OCI-LY3 (cell line): ENCODE data around the gene GNG12.

Source experiments
- H2AFZ ChIP-seq: fragments of 200-600, 300-600 bp; shearing (Covaris generic); 2 replicates; pipeline ENCODE4 v1.6.0; 2014; ENCODE audit warnings: antibody characterized with exemption, low read depth, low read length
- H3K27ac ChIP-seq: fragments of 200-600, 300-600 bp; sonication (generic); 2 replicates; pipeline ENCODE4 v1.5.1; 2014; ENCODE audit warnings: mild to moderate bottlenecking, low read length, moderate library complexity, mixed read lengths
- H3K27me3 ChIP-seq: fragments of 200-600, 300-600 bp; sonication (generic); 2 replicates; pipeline ENCODE4 v1.6.1; 2014; ENCODE audit warnings: low read depth, low read length, mixed read lengths
- H3K36me3 ChIP-seq: fragments of 200-600, 300-600 bp; sonication (generic); replicated peaks from 2 replicates; pipeline ENCODE3; 2014; ENCODE audit warnings: low read depth, low read length, mixed read lengths
- H3K4me1 ChIP-seq: fragments of 300-600, 200-600 bp; sonication (generic); 2 replicates; pipeline ENCODE4 v1.6.1; 2014; ENCODE audit warnings: low read length, mixed read lengths
- H3K4me2 ChIP-seq: fragments of 200-600, 300-600 bp; sonication (generic); 2 replicates; pipeline ENCODE4 v1.6.1; 2014; ENCODE audit warnings: low read length, mixed read lengths
- H3K4me3 ChIP-seq: fragments of 300-600, 200-600 bp; sonication (generic); 2 replicates; pipeline ENCODE4 v1.5.1; 2014; ENCODE audit warnings: antibody characterized with exemption, mild to moderate bottlenecking, low read length, moderate library complexity
- H3K79me2 ChIP-seq: fragments of 300-600, 200-600 bp; shearing (Covaris generic); 2 replicates; pipeline ENCODE4 v1.6.1; 2014; ENCODE audit warnings: mild to moderate bottlenecking, low read length, mixed read lengths
- H3K9ac ChIP-seq: fragments of 300-600, 200-600 bp; shearing (Covaris generic); 2 replicates; pipeline ENCODE4 v1.6.0; 2014; ENCODE audit warnings: mild to moderate bottlenecking, low read length, moderate library complexity
- H3K9me3 ChIP-seq: fragments of 200-600, 300-600 bp; shearing (Covaris generic); 2 replicates; pipeline ENCODE4 v1.6.1; 2014; ENCODE audit warnings: low read length, mixed read lengths; ENCODE audit not compliant: insufficient read depth
- H4K20me1 ChIP-seq: fragments of 200-600, 300-600 bp; sonication (generic); 2 replicates; pipeline ENCODE4 v1.6.1; 2016; ENCODE audit warnings: low read length, mixed read lengths; ENCODE audit not compliant: insufficient read depth
- CTCF ChIP-seq: fragments of 200-600, 300-600 bp; sonication (generic); IDR thresholded peaks from 2 replicates; pipeline ENCODE4 v1.5.1; 2014; ENCODE audit warnings: antibody characterized with exemption, low read length, low read depth
- EZH2phosphoT487 ChIP-seq: fragments of 200-600 bp; shearing (Covaris generic); IDR thresholded peaks from 2 replicates; pipeline ENCODE4 v1.6.1; 2018; ENCODE audit warnings: antibody characterized with exemption, mixed run types, low read depth

Gene GNG12

GRCh38 chr1:67795179-67795912 is 37.9 kb downstream of the GNG12 start:
- no peaks in the 10 kb centered on the region for H3K36me3 ChIP-seq
- H3K9me3 ChIP-seq: no peaks in the 10 kb centered on the region
- TF ChIP-seq CTCF (no peak), EZH2phosphoT487 (no peak)
- H3K4me2 ChIP-seq: no peak overlapping the region
- H3K4me1 ChIP-seq: no peaks in the 10 kb centered on the region
- no peaks in the 10 kb centered on the region for H3K79me2 ChIP-seq
- H3K9ac ChIP-seq: no peak overlapping the region
- no peaks in the 10 kb centered on the region for H3K27me3 ChIP-seq
- no peaks in the 10 kb centered on the region for H4K20me1 ChIP-seq
- no peak overlapping the region for H2AFZ ChIP-seq
- no peak overlapping the region for H3K27ac ChIP-seq
- no peak overlapping the region for H3K4me3 ChIP-seq

GRCh38 chr1:67793562-67793961 is 39.7 kb downstream of the GNG12 start:
- H3K4me2 ChIP-seq: no peak overlapping the region
- no peak overlapping the region for H3K4me3 ChIP-seq
- no peaks in the 10 kb centered on the region for H3K9me3 ChIP-seq
- H3K9ac ChIP-seq: no peak overlapping the region
- TF ChIP-seq CTCF: no peak
- no peak for TF ChIP-seq EZH2phosphoT487
- H2AFZ ChIP-seq: no peak overlapping the region
- no peaks in the 10 kb centered on the region for H4K20me1 ChIP-seq
- no peaks in the 10 kb centered on the region for H3K36me3 ChIP-seq
- H3K79me2 ChIP-seq: no peaks in the 10 kb centered on the region
- H3K27ac ChIP-seq: no peak overlapping the region
- H3K27me3 ChIP-seq: no peaks in the 10 kb centered on the region
- no peaks in the 10 kb centered on the region for H3K4me1 ChIP-seq

GRCh38 chr1:67792741-67793458 is 40.4 kb downstream of the GNG12 start:
- H3K27ac ChIP-seq: no peak overlapping the region
- H3K4me3 ChIP-seq: no peak overlapping the region
- no peaks in the 10 kb centered on the region for H4K20me1 ChIP-seq
- H2AFZ ChIP-seq: no peak overlapping the region
- no peak overlapping the region for H3K9ac ChIP-seq
- H3K36me3 ChIP-seq: no peaks in the 10 kb centered on the region
- H3K4me1 ChIP-seq: no peaks in the 10 kb centered on the region
- H3K4me2 ChIP-seq: no peak overlapping the region
- no peaks in the 10 kb centered on the region for H3K27me3 ChIP-seq
- no peaks in the 10 kb centered on the region for H3K79me2 ChIP-seq
- no peak for TF ChIP-seq EZH2phosphoT487
- TF ChIP-seq CTCF: no peak
- H3K9me3 ChIP-seq: no peaks in the 10 kb centered on the region

DNA sequence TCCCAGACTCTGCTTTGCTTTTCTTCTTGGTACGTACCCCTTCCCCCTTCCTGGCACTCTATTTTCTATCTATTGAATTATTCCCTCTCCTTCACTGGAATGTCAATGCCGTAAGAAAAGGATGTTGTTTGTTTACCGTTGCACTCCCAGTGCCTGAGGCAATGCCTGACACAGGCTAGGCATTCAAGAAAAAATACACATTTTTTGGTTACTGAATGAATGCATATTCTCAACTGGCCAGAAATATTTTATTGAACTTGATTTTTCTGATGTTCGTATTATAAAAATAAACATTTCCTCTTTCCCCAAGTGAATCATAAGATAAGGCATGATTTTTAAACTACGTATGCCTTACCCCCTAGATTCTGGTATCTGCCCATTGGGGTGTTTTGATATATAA is 41.2 kb downstream of the GNG12 start:
- H3K79me2 ChIP-seq: no peaks in the 10 kb centered on the region

More for the DNA sequence above, 41.2 kb downstream of the GNG12 start:
- Histone ChIP-seq H3K4me1 (no peaks in the 10 kb centered on the region), H3K9ac (no peak overlapping the region), H3K4me2 (no peak overlapping the region), H3K36me3 (no peaks in the 10 kb centered on the region), H3K27me3 (no peaks in the 10 kb centered on the region), H3K4me3 (no peak overlapping the region), H4K20me1 (no peaks in the 10 kb centered on the region), H3K27ac (no peak overlapping the region), H2AFZ (no peak overlapping the region), H3K9me3 (no peaks in the 10 kb centered on the region)
- TF ChIP-seq CTCF: no peak
- no peak for TF ChIP-seq EZH2phosphoT487
